ENCODE data around the gene UNK. TPM values are rescaled to one million over a fixed set of nuclear protein-coding genes. Genes with fewer than 3 reads are reported as not detected.

UNK gene
- total and polyA plus RNA-seq, 4 donors, result 4.0 to 16.4 (median 8.9) TPM

- TF ChIP-seq RAD21 (IDR thresholded peaks at IDR 0.05) (no peak), ZBTB33 (IDR thresholded peaks at IDR 0.05) (no peak), TAF1 (conservative IDR thresholded peaks at IDR 0.05) (no peak), FOXA1 (IDR thresholded peaks at IDR 0.05) (no peak), EGR1 (IDR thresholded peaks at IDR 0.05; ENCODE audit: low read depth in 2 of 2) (no peak), JUND (IDR thresholded peaks at IDR 0.05) (peak in 1 of 2 donors; percentile 49), ATF3 (IDR thresholded peaks at IDR 0.05) (no peak), GABPA (IDR thresholded peaks at IDR 0.05 in 1 of 2, conservative IDR thresholded peaks at IDR 0.05 in 1 of 2) (no peak), YY1 (IDR thresholded peaks at IDR 0.05) (peak; percentile 45), HNF4G (IDR thresholded peaks at IDR 0.05) (no peak), HNF4A (conservative IDR thresholded peaks at IDR 0.05) (peak in 1 of 2 donors; percentile 29), RXRA (IDR thresholded peaks at IDR 0.05) (no peak), SP1 (IDR thresholded peaks at IDR 0.05) (peak; percentile 37), FOXA2 (IDR thresholded peaks at IDR 0.05) (no peak), MAX (IDR thresholded peaks at IDR 0.05) (no peak), CTCF (IDR thresholded peaks at IDR 0.05; ENCODE audit: low read depth, low read length, missing input control) (no peak), NR2F2 (IDR thresholded peaks at IDR 0.05) (no peak), REST (IDR thresholded peaks at IDR 0.05) (no peak)
- DNase-seq (ENCODE audit: low spot score), result no peak
- no peaks in the 10 kb centered on the region for H3K27me3 ChIP-seq (ENCODE audit: control insufficient read depth in 4 of 4, insufficient read depth in 4 of 4, low read length in 3 of 4)
- H3K9ac ChIP-seq (ENCODE audit: low read depth in 1 of 2, low read length in 2 of 2), result no peak overlapping the region
- H3K27ac ChIP-seq (ENCODE audit: low read depth in 1 of 2, low read length in 2 of 2), result peak overlapping the region in 1 of 2 donors; percentile 1
- peaks cover 3 to 45% (median 29%) of the 10 kb centered on the region in 4 donors for H3K4me1 ChIP-seq (ENCODE audit: control insufficient read depth in 4 of 4, insufficient read depth in 4 of 4, low read length in 3 of 4)
- H3K4me3 ChIP-seq (ENCODE audit: low read depth in 1 of 3, low read length in 3 of 3), result no peak overlapping the region
- WGBS, result 47% methylated on average over 3 of the region's 3 CpGs
- no peaks in the 10 kb centered on the region for H3K9me3 ChIP-seq (ENCODE audit: control insufficient read depth in 4 of 4, low read length in 3 of 4)
- no peaks in the 10 kb centered on the region for H3K36me3 ChIP-seq (ENCODE audit: control insufficient read depth in 4 of 4, insufficient read depth in 3 of 4, low read depth in 1 of 4, low read length in 3 of 4)
Observed at GRCh38 chr17:75769536-75769935, 15.1 kb upstream of the UNK start.
